Fibroblast of mammary gland (primary cell): Measurements from ENCODE around the gene LIG4.

Experiments
- DNase-seq: peaks from one replicate; pipeline ENCODE4 v3.0.0-alpha.2; 2010; ENCODE audit warnings: low read depth
- H3K4me3 ChIP-seq: 2 replicates; pipeline ENCODE4 v1.5.1; 2011; ENCODE audit warnings: low read depth, mild to moderate bottlenecking, low read length, moderate library complexity; ENCODE audit not compliant: control insufficient read depth
- TF ChIP-seq, protein P1 (sequence below): conservative IDR thresholded peaks from 2 replicates; pipeline ENCODE4 v1.5.1; 2011; ENCODE audit warnings: low read depth, low read length, inconsistent platforms; ENCODE audit not compliant: control insufficient read depth, insufficient read depth

LIG4 gene

GRCh38 chr13:108215436-108215835 lies at the start of gene LIG4:
LIG4 (minus strand) TSS chr13:108215536; CDS start chr13:108211268, 4,268 bp downstream.
- peak within 1 kb of the TSS; percentile 58 for H3K4me3 ChIP-seq
- TF ChIP-seq, protein P1, sequence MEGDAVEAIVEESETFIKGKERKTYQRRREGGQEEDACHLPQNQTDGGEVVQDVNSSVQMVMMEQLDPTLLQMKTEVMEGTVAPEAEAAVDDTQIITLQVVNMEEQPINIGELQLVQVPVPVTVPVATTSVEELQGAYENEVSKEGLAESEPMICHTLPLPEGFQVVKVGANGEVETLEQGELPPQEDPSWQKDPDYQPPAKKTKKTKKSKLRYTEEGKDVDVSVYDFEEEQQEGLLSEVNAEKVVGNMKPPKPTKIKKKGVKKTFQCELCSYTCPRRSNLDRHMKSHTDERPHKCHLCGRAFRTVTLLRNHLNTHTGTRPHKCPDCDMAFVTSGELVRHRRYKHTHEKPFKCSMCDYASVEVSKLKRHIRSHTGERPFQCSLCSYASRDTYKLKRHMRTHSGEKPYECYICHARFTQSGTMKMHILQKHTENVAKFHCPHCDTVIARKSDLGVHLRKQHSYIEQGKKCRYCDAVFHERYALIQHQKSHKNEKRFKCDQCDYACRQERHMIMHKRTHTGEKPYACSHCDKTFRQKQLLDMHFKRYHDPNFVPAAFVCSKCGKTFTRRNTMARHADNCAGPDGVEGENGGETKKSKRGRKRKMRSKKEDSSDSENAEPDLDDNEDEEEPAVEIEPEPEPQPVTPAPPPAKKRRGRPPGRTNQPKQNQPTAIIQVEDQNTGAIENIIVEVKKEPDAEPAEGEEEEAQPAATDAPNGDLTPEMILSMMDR = no peak
- DNase-seq = peak; percentile 87

- DNase-seq = no peak
- TF ChIP-seq, protein P1 = no peak
- H3K4me3 ChIP-seq = no peak overlapping the region
Observed at GRCh38 chr13:108263621-108264355, 48.5 kb upstream of the LIG4 start.

- no peak for DNase-seq
- TF ChIP-seq, protein P1 = no peak
- H3K4me3 ChIP-seq = no peak overlapping the region
Observed at GRCh38 chr13:108257248-108257647, 41.9 kb upstream of the LIG4 start.

- H3K4me3 ChIP-seq = no peak overlapping the region
- DNase-seq = no peak
- TF ChIP-seq, protein P1 = no peak
Observed at GRCh38 chr13:108249150-108249549, 33.8 kb upstream of the LIG4 start.

DNA sequence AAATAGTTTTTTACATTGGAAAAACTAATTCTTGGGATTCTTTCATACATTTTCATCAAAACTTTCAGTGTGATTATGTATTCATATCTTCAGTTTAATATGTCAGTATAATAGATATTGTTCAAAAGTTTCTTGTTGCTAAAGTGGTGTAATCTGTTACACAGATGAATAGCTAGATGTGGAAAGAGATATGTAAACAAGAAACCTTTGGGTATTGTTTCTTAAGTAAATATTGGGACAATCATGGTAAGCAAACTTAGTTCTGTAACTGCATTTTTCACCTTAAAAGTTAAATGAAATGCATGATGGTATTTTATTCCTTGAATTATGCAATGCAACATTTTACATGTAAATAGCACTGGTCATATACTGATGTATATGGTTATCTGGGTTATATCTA lies 15.0 kb upstream of the LIG4 start:
- H3K4me3 ChIP-seq = no peak overlapping the region
- DNase-seq = no peak
- TF ChIP-seq, protein P1 = no peak

- TF ChIP-seq, protein P1 = peak; percentile 72
- DNase-seq = peak; percentile 54
- H3K4me3 ChIP-seq = no peak overlapping the region
Observed at GRCh38 chr13:108227651-108228272, 12.4 kb upstream of the LIG4 start.
